NB4 (cell line): Measurements from ENCODE around the gene ABCB4.

Experiments used
- DNase-seq: peaks from one replicate; pipeline ENCODE4 v3.0.0; 2010; ENCODE audit warnings: low read depth
- H3K4me3 ChIP-seq: one replicate; pipeline ENCODE4 v1.5.1; 2011; ENCODE audit warnings: mild to moderate bottlenecking, low read depth, low read length, moderate library complexity
- CTCF ChIP-seq: IDR thresholded peaks from one replicate; pipeline ENCODE4 v1.5.1; 2012; ENCODE audit warnings: low read depth, low read length
- MAX ChIP-seq: IDR thresholded peaks from 2 replicates; pipeline ENCODE4 v1.6.1; 2011; ENCODE audit warnings: low read depth, low read length
- MYC ChIP-seq: IDR thresholded peaks from 2 replicates; pipeline ENCODE4 v1.6.1; 2011; ENCODE audit warnings: low read depth, low read length
- POLR2A ChIP-seq: IDR thresholded peaks from 2 replicates; pipeline ENCODE4 v1.6.1; 2011; ENCODE audit warnings: mild to moderate bottlenecking; ENCODE audit not compliant: insufficient read length; ENCODE audit errors: extremely low read depth

ABCB4 gene

GRCh38 chr7:87404674-87405073 is 70.8 kb downstream of the ABCB4 start:
- no peak for DNase-seq
- H3K4me3 ChIP-seq, result no peak overlapping the region
- no peak for TF ChIP-seq CTCF
- TF ChIP-seq POLR2A, result no peak
- no peak for TF ChIP-seq MAX
- TF ChIP-seq MYC, result no peak

- TF ChIP-seq MYC, result no peak
- no peak for TF ChIP-seq POLR2A
- TF ChIP-seq MAX, result no peak
- no peak overlapping the region for H3K4me3 ChIP-seq
- no peak for DNase-seq
These were observed 77.0 kb downstream of the ABCB4 start for GRCh38 chr7:87398446-87398845.

- TF ChIP-seq MAX (no peak), POLR2A (no peak), MYC (no peak)
These were observed 79.9 kb downstream of the ABCB4 start for GRCh38 chr7:87395442-87396020.

GRCh38 chr7:87391020-87391701 is 84.3 kb downstream of the ABCB4 start:
- TF ChIP-seq POLR2A (no peak), CTCF (no peak), MYC (no peak), MAX (no peak)
- no peak overlapping the region for H3K4me3 ChIP-seq
- DNase-seq, result no peak

More at GRCh38 chr7:87395442-87396020, 79.9 kb downstream of the ABCB4 start:
- H3K4me3 ChIP-seq, result no peak overlapping the region
- DNase-seq, result no peak

GRCh38 chr7:87380905-87381304 is 94.6 kb downstream of the ABCB4 start:
- no peak for DNase-seq
- no peak for TF ChIP-seq MAX
- TF ChIP-seq CTCF, result no peak
- TF ChIP-seq POLR2A, result no peak
- no peak for TF ChIP-seq MYC
- no peak overlapping the region for H3K4me3 ChIP-seq

GRCh38 chr7:87375662-87376435 is 99.6 kb downstream of the ABCB4 start:
- TF ChIP-seq POLR2A (no peak), MYC (no peak), CTCF (no peak), MAX (no peak)
- no peak for DNase-seq
- H3K4me3 ChIP-seq, result no peak overlapping the region
